H1 (cell line): ENCODE measurements around the gene ARHGEF7. TPM values are rescaled to one million over a fixed set of nuclear protein-coding genes. Genes with fewer than 3 reads are reported as not detected.

Experiments
- CEBPB ChIP-seq: IDR thresholded peaks from 2 replicates; pipeline ENCODE4 v1.6.1; 2012; ENCODE audit warnings: low read depth, low read length
- CHD7 ChIP-seq: fragments of 300-600 bp; sonication (generic); IDR thresholded peaks from 2 replicates; pipeline ENCODE4 v1.7.1; 2012; ENCODE audit warnings: low read length, moderate library complexity, mild to moderate bottlenecking, inconsistent platforms; ENCODE audit not compliant: insufficient replicate concordance
- polyA plus RNA-seq, 7 experiments: library from polyadenylated mRNA; depleted of rRNA in 3 of 7; stranded (reverse) in 5 of 7; unstranded in 2 of 7; fragments of >200 nt in 5 of 7; fragments of 200-250 nt in 2 of 7; gene quantifications; 1 replicate in 5 of 7; 2 replicates in 1 of 7; 4 replicates in 1 of 7; pipeline versions ENCODE4 v1.2.1 to v1.2.3, GENCODE V29; 2011 to 2013; ENCODE audit warnings: missing spikeins in 2 of 7, mixed read lengths in 2 of 7
- total RNA-seq: library from RNA; stranded (reverse); fragmentation: NEBNext Ultra II Directional; extraction: Animal tissue kit (Norgen Biotek cat#: 25700); gene quantifications from 2 replicates; pipeline ENCODE4 v1.2.1, GENCODE V29; 2021

The ARHGEF7 gene
- total and polyA plus RNA-seq, 2 of the 8 experiments (the other 6 are each of a cell fraction or from before 2014, with no cell fraction given) = 26.2 to 56.5 TPM

GRCh38 chr13:111342721-111343120, 227.6 kb downstream of the ARHGEF7 start (continued):
- no peak for TF ChIP-seq CHD7
- TF ChIP-seq CEBPB = no peak
